Prostate gland (tissue), 2 donors: ENCODE measurements around the gene CLEC16A. TPM values are rescaled to one million over a fixed set of nuclear protein-coding genes. Genes with fewer than 3 reads are reported as not detected.

Source experiments
- DNase-seq: peaks from one replicate; pipeline ENCODE4 v3.0.0-alpha.2; 2019; ENCODE audit warnings: low spot score
- H3K27ac ChIP-seq, 2 donors: fragments of 200-600 bp; sonication (generic); 2 replicates each; pipeline ENCODE4 v1.5.1; 2017 to 2019
- H3K27me3 ChIP-seq: fragments of 200-600 bp; sonication (generic); replicated peaks from 2 replicates; pipeline ENCODE4 v1.5.1; 2019; ENCODE audit not compliant: insufficient read depth
- H3K36me3 ChIP-seq, 2 donors: fragments of 200-600 bp; sonication (generic); 1 replicate in 1 of 2; 2 replicates in 1 of 2; pipeline versions ENCODE4 v1.5.1 to v1.8.1; 2017 to 2019
- H3K4me1 ChIP-seq: fragments of 200-600 bp; sonication (generic); replicated peaks from 2 replicates; pipeline ENCODE4 v1.5.1; 2019
- H3K4me3 ChIP-seq, 2 donors: fragments of 200-600 bp; sonication (generic); 2 replicates each; pipeline ENCODE4 v1.5.1; 2017 to 2019
- H3K9me3 ChIP-seq: fragments of 200-600 bp; sonication (generic); 2 replicates; pipeline ENCODE4 v1.5.1; 2017
- POLR2A ChIP-seq: fragments of 450-650 bp; IDR thresholded peaks from one replicate; pipeline ENCODE4 v1.6.1; 2016; ENCODE audit warnings: antibody characterized with exemption, mild to moderate bottlenecking
- POLR2AphosphoS5 ChIP-seq: sonication (generic); formaldehyde crosslinking; IDR thresholded peaks from one replicate; pipeline ENCODE4 v1.6.1; 2017; ENCODE audit warnings: antibody characterized with exemption
- WGBS: methylation state at CpG from one replicate; pipeline ENCODE4 v1.1.5; 2018; 5-methylcytosine and 5-hydroxymethylcytosine counted together
- intact Hi-C: fragments of 100-400 bp; cut with DNase I; formaldehyde crosslinking; loops from one replicate; pipeline ENCODE4 v1.14.2; 2022
- total RNA-seq, 2 donors: library from RNA; depleted of rRNA; stranded (reverse); fragments of >200 nt; gene quantifications; one replicate each; pipeline ENCODE4 v1.1.0, GENCODE V29; 2016
- TF ChIP-seq, protein P1 (sequence below), 4 experiments: fragments of 200-600 bp in 2 of 4; fragments of 450-650 bp in 2 of 4; sonication (generic) in 2 of 4; IDR thresholded peaks; 1 replicate in 3 of 4; 2 replicates in 1 of 4; pipeline ENCODE4 v1.5.1; 2016 to 2019; ENCODE audit warnings: antibody characterized with exemption in 4 of 4, mild to moderate bottlenecking in 2 of 4, moderate library complexity in 2 of 4

Gene CLEC16A
- total RNA-seq, 2 donors from 2014 or later: 26.1 to 52.2 TPM

DNA sequence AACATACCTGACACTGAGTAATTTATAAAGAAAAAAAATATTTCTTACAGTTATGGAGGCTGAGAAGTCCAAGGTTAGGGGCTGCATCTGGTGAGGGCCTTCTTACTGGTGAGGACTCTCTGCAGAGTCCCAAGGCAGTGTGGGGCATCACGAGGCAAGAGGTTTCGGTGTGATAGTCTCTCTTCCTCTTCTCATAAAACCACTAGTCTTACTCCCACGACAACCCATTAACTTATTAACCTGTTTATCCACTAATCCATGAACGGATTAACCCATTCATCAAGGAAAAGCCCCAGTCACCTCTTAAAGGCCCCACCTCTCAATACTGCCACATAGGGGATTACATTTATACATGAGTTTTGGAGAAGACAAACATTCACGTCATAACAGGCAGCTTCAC is 47.2 kb upstream of the CLEC16A start:
- intact Hi-C loops: no loop called here
- TF ChIP-seq, protein P1, sequence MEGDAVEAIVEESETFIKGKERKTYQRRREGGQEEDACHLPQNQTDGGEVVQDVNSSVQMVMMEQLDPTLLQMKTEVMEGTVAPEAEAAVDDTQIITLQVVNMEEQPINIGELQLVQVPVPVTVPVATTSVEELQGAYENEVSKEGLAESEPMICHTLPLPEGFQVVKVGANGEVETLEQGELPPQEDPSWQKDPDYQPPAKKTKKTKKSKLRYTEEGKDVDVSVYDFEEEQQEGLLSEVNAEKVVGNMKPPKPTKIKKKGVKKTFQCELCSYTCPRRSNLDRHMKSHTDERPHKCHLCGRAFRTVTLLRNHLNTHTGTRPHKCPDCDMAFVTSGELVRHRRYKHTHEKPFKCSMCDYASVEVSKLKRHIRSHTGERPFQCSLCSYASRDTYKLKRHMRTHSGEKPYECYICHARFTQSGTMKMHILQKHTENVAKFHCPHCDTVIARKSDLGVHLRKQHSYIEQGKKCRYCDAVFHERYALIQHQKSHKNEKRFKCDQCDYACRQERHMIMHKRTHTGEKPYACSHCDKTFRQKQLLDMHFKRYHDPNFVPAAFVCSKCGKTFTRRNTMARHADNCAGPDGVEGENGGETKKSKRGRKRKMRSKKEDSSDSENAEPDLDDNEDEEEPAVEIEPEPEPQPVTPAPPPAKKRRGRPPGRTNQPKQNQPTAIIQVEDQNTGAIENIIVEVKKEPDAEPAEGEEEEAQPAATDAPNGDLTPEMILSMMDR (IDR thresholded peaks at IDR 0.05): no peak
- TF ChIP-seq POLR2AphosphoS5 (no peak), POLR2A (no peak)
- Histone ChIP-seq H3K9me3 (no peaks in the 10 kb centered on the region), H3K27me3 (no peaks in the 10 kb centered on the region), H3K36me3 (no peaks in the 10 kb centered on the region), H3K4me1 (no peaks in the 10 kb centered on the region), H3K4me3 (no peak overlapping the region), H3K27ac (no peak overlapping the region)
- 28% methylated on average over 5 of the region's 5 CpGs for WGBS
- DNase-seq: no peak

DNA sequence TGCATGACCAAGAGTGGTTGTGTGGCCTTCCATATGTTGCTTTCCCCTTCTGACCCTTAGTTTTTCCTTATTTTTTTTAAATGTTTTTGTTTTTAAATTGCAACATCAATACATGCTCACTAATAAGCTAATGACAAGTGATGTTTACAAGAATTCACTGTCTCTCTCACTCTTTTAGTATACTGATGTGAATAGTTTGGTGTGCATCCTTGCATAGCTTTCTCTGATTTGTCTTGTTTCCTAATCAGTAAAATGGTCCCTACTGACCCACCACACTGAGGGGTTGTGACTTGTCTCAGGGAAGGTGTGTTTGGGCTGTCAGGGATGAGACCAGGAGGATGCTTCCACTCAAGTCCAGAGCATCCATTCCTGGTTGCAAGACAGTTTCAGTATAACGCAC is 41.4 kb upstream of the CLEC16A start:
- no peaks in the 10 kb centered on the region for H3K9me3 ChIP-seq
- no peak overlapping the region for H3K4me3 ChIP-seq
- H3K36me3 ChIP-seq: no peaks in the 10 kb centered on the region
- no peak for DNase-seq
- no peak overlapping the region for H3K27ac ChIP-seq
- intact Hi-C loops: no loop called here
- H3K4me1 ChIP-seq: no peaks in the 10 kb centered on the region
- TF ChIP-seq POLR2A (no peak), POLR2AphosphoS5 (no peak)
- TF ChIP-seq, protein P1 (IDR thresholded peaks at IDR 0.05): no peak
- H3K27me3 ChIP-seq: no peaks in the 10 kb centered on the region
- 100% methylated on average over 1 of the region's 1 CpG for WGBS

DNA sequence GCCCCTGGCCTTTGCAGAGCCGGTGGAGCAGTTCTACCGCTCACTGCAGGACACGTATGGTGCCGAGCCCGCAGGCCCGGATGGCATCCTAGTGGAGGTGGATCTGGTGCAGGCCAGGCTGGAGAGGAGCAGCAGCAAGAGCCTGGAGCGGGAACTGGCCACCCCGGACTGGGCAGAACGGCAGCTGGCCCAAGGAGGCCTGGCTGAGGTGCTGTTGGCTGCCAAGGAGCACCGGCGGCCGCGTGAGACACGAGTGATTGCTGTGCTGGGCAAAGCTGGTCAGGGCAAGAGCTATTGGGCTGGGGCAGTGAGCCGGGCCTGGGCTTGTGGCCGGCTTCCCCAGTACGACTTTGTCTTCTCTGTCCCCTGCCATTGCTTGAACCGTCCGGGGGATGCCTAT is 37.9 kb upstream of the CLEC16A start:
- TF ChIP-seq, protein P1 (IDR thresholded peaks at IDR 0.05): no peak
- TF ChIP-seq POLR2AphosphoS5: no peak
- TF ChIP-seq POLR2A: no peak
- DNase-seq: no peak
- intact Hi-C loops: no loop called here

DNA sequence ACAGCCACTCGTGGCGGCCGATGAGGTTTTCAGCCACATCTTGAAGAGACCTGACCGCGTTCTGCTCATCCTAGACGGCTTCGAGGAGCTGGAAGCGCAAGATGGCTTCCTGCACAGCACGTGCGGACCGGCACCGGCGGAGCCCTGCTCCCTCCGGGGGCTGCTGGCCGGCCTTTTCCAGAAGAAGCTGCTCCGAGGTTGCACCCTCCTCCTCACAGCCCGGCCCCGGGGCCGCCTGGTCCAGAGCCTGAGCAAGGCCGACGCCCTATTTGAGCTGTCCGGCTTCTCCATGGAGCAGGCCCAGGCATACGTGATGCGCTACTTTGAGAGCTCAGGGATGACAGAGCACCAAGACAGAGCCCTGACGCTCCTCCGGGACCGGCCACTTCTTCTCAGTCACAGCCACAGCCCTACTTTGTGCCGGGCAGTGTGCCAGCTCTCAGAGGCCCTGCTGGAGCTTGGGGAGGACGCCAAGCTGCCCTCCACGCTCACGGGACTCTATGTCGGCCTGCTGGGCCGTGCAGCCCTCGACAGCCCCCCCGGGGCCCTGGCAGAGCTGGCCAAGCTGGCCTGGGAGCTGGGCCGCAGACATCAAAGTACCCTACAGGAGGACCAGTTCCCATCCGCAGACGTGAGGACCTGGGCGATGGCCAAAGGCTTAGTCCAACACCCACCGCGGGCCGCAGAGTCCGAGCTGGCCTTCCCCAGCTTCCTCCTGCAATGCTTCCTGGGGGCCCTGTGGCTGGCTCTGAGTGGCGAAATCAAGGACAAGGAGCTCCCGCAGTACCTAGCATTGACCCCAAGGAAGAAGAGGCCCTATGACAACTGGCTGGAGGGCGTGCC is 37.2 kb upstream of the CLEC16A start:
- no peak overlapping the region for H3K27ac ChIP-seq
- intact Hi-C loops: no loop called here
- H3K9me3 ChIP-seq: no peaks in the 10 kb centered on the region
- H3K4me1 ChIP-seq: no peaks in the 10 kb centered on the region
- no peak overlapping the region for H3K4me3 ChIP-seq
- TF ChIP-seq POLR2AphosphoS5: no peak
- TF ChIP-seq, protein P1 (IDR thresholded peaks at IDR 0.05): no peak
- 83% methylated on average over 44 of the region's 46 CpGs for WGBS
- DNase-seq: no peak
- no peaks in the 10 kb centered on the region for H3K36me3 ChIP-seq
- H3K27me3 ChIP-seq: no peaks in the 10 kb centered on the region

More for the DNA sequence above, 37.9 kb upstream of the CLEC16A start:
- Histone ChIP-seq H3K4me3 (no peak overlapping the region), H3K4me1 (no peaks in the 10 kb centered on the region), H3K9me3 (no peaks in the 10 kb centered on the region), H3K27ac (no peak overlapping the region), H3K27me3 (no peaks in the 10 kb centered on the region), H3K36me3 (no peaks in the 10 kb centered on the region)
- 83% methylated on average over 17 of the region's 19 CpGs for WGBS

DNA sequence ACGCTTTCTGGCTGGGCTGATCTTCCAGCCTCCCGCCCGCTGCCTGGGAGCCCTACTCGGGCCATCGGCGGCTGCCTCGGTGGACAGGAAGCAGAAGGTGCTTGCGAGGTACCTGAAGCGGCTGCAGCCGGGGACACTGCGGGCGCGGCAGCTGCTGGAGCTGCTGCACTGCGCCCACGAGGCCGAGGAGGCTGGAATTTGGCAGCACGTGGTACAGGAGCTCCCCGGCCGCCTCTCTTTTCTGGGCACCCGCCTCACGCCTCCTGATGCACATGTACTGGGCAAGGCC is 36.7 kb upstream of the CLEC16A start:
- H3K4me3 ChIP-seq: no peak overlapping the region
- 87% methylated on average over 21 of the region's 21 CpGs for WGBS
- H3K4me1 ChIP-seq: no peaks in the 10 kb centered on the region
- no peak overlapping the region for H3K27ac ChIP-seq
- no peak for DNase-seq
- intact Hi-C loops: no loop called here
- no peaks in the 10 kb centered on the region for H3K27me3 ChIP-seq
- TF ChIP-seq POLR2AphosphoS5: no peak
- no peak for TF ChIP-seq POLR2A
- TF ChIP-seq, protein P1 (IDR thresholded peaks at IDR 0.05): no peak
- no peaks in the 10 kb centered on the region for H3K9me3 ChIP-seq
- no peaks in the 10 kb centered on the region for H3K36me3 ChIP-seq
